HEK293T (cell line): ENCODE data around the gene RNU7-1.

Experiments used
- CTCF ChIA-PET: fragments of 350-600 bp; formaldehyde crosslinking; extraction: SDS; loops from one replicate; lab custom pipeline; 2021; ENCODE audit warnings: antibody characterized with exemption, inconsistent platforms; lab: Yijun Ruan, JAX
- POLR2A ChIA-PET: fragments of 350-600 bp; formaldehyde crosslinking; extraction: SDS; loops from one replicate; lab custom pipeline; 2020; ENCODE audit warnings: antibody characterized with exemption, inconsistent platforms; lab: Yijun Ruan, JAX
- DNase-seq: peaks from one replicate; pipeline ENCODE4 v3.0.0; 2012; ENCODE audit warnings: mixed read lengths; ENCODE audit errors: extremely low spot score
- ARNT ChIP-seq: fragments of 450-650 bp; IDR thresholded peaks from 2 replicates; pipeline ENCODE4 v1.6.1; 2017; ENCODE audit warnings: mild to moderate bottlenecking
- BHLHE40 ChIP-seq: fragments of 450-650 bp; IDR thresholded peaks from 2 replicates; pipeline ENCODE4 v1.6.1; 2016; ENCODE audit warnings: mild to moderate bottlenecking, moderate library complexity, borderline replicate concordance
- CTBP1 ChIP-seq: fragments of 450-650 bp; IDR thresholded peaks from 2 replicates; pipeline ENCODE4 v1.6.1; 2016; ENCODE audit warnings: borderline replicate concordance
- ELF4 ChIP-seq: fragments of 450-650 bp; IDR thresholded peaks from 2 replicates; pipeline ENCODE4 v1.6.1; 2017; ENCODE audit warnings: antibody characterized with exemption
- FOXA1 ChIP-seq: fragments of 450-650 bp; IDR thresholded peaks from 2 replicates; pipeline ENCODE4 v1.6.1; 2016; ENCODE audit warnings: mild to moderate bottlenecking
- FOXK2 ChIP-seq: fragments of 450-650 bp; IDR thresholded peaks from 2 replicates; pipeline ENCODE4 v1.6.1; 2016; ENCODE audit warnings: mild to moderate bottlenecking
- FOXM1 ChIP-seq: fragments of 450-650 bp; IDR thresholded peaks from 2 replicates; pipeline ENCODE4 v1.6.1; 2017; ENCODE audit warnings: mild to moderate bottlenecking, borderline replicate concordance
- HDGF ChIP-seq: fragments of 450-650 bp; IDR thresholded peaks from 2 replicates; pipeline ENCODE4 v1.6.1; 2017; ENCODE audit warnings: antibody characterized with exemption, borderline replicate concordance
- L3MBTL2 ChIP-seq: fragments of 450-650 bp; conservative IDR thresholded peaks from 2 replicates; pipeline ENCODE4 v1.6.1; 2016; ENCODE audit warnings: mild to moderate bottlenecking
- LEF1 ChIP-seq: fragments of 450-650 bp; IDR thresholded peaks from 2 replicates; pipeline ENCODE4 v1.6.1; 2017; ENCODE audit warnings: mild to moderate bottlenecking, borderline replicate concordance
- NFRKB ChIP-seq: fragments of 450-650 bp; IDR thresholded peaks from 2 replicates; pipeline ENCODE4 v1.6.1; 2016; ENCODE audit warnings: mild to moderate bottlenecking, moderate library complexity
- SP1 ChIP-seq: fragments of 450-650 bp; IDR thresholded peaks from 2 replicates; pipeline ENCODE4 v1.6.1; 2017
- SUZ12 ChIP-seq: fragments of 450-650 bp; IDR thresholded peaks from 2 replicates; pipeline ENCODE4 v1.6.1; 2016; ENCODE audit warnings: mild to moderate bottlenecking
- TARDBP ChIP-seq: fragments of 450-650 bp; IDR thresholded peaks from 2 replicates; pipeline ENCODE4 v1.6.1; 2016
- ZNF384 ChIP-seq: fragments of 450-650 bp; IDR thresholded peaks from 2 replicates; pipeline ENCODE4 v1.6.1; 2016
- TF ChIP-seq, protein P1 (sequence below): fragments of 450-650 bp; IDR thresholded peaks from 2 replicates; pipeline ENCODE4 v1.6.1; 2016

Gene RNU7-1

DNA sequence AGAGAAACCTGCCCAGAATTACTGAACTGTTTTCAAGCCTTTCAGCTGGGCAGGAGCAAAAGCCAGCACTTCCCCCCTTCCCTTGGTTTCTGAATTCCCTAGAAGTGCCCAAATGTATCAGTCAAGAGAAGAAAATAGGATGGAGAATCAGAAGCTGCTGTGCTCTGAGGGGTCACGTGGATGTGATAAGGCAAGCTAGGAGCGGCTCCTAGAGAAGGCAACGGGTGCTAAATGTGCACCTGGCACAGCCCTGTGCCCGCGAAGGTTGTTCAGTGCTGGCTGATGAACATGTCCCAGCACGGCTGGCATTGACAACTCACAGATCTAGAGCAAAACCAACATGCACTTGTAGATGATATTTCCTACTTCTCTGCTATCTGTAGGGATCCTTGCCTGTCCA, 35.4 kb downstream of the RNU7-1 start:
- ChIA-PET POLR2A (interaction anchor here (1.0 to 1.8 kb wide), 2 partner anchors 12 to 17 kb away, joined by 3 to 5 read pairs; no protein-coding TSS in a partner anchor), CTCF (no interaction called here)
- TF ChIP-seq LEF1 (no peak), HDGF (no peak)
- TF ChIP-seq, protein P1, sequence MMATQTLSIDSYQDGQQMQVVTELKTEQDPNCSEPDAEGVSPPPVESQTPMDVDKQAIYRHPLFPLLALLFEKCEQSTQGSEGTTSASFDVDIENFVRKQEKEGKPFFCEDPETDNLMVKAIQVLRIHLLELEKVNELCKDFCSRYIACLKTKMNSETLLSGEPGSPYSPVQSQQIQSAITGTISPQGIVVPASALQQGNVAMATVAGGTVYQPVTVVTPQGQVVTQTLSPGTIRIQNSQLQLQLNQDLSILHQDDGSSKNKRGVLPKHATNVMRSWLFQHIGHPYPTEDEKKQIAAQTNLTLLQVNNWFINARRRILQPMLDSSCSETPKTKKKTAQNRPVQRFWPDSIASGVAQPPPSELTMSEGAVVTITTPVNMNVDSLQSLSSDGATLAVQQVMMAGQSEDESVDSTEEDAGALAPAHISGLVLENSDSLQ, result no peak
- DNase-seq, result no peak

DNA sequence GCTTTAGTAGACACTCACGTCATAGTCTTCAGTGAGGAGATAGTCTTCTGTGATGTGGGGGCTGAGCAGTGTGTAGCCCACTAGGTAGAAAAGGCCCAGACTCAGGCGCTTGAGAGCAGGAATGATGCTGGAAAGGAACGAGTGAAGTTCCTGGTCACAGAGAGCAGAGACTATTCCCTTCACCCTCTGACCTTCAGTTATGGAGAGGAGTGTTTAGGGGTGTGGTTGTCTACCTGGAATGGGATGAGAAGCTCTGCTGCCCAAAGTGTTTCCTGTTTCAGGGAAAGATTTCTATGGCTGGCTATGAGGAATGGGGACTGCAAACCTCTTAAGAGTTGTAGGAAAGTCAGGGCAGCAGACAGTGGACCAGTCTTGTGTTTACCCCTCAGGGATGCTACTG, 35.8 kb downstream of the RNU7-1 start:
- TF ChIP-seq SP1, result no peak
- TF ChIP-seq ZNF384, result no peak
- no peak for TF ChIP-seq NFRKB
- TF ChIP-seq, protein P1, result no peak
- TF ChIP-seq L3MBTL2, result no peak
- no peak for TF ChIP-seq LEF1
- TF ChIP-seq TARDBP, result no peak
- TF ChIP-seq SUZ12, result no peak
- no peak for TF ChIP-seq ARNT
- TF ChIP-seq FOXM1, result no peak
- TF ChIP-seq BHLHE40, result no peak
- no peak for TF ChIP-seq ELF4
- no peak for TF ChIP-seq FOXK2
- no peak for DNase-seq
- POLR2A ChIA-PET, result interaction anchor here (1.0 kb wide), 1 partner anchor 12 kb away, joined by 3 read pairs; no protein-coding TSS in a partner anchor
- CTCF ChIA-PET, result no interaction called here

- TF ChIP-seq SP1 (no peak), NFRKB (no peak), L3MBTL2 (no peak), CTBP1 (no peak), ARNT (no peak), ZNF384 (no peak), BHLHE40 (no peak), ELF4 (no peak), FOXK2 (no peak), HDGF (no peak), SUZ12 (no peak), FOXA1 (no peak), LEF1 (no peak), FOXM1 (no peak)
- TF ChIP-seq, protein P1, result no peak
- ChIA-PET POLR2A (no interaction called here), CTCF (interaction anchor here (1.5 kb wide), 1 partner anchor 18 kb away, joined by 4 read pairs; no protein-coding TSS in a partner anchor)
- DNase-seq, result no peak
Observed at GRCh38 chr12:6980075-6980474, 36.5 kb downstream of the RNU7-1 start.

DNA sequence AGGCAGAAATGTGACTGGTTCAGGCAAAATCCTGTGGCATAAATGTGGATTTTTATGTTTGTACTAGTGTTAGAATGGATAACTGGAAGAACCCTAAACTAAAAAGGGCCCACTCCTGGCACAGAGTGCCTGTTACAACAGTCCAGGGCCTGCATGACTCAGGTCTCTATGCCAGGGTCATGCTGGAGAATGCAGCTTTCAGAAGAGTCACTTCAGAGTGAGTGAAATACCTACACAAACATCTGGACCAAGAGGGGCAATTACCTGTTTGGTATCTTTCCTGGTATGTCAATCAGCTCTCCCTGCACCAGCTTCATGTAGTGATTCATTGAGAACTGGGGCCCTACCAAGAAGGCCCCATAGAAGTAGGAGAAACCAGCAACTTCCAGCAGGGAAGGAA, 37.1 kb downstream of the RNU7-1 start:
- no peak for DNase-seq
- ChIA-PET CTCF (interaction anchor here (0.6 to 1.5 kb wide), 2 partner anchors 19 to 25 kb away, joined by 3 to 4 read pairs; no protein-coding TSS in a partner anchor), POLR2A (no interaction called here)
- TF ChIP-seq L3MBTL2, result no peak
- no peak for TF ChIP-seq TARDBP
- TF ChIP-seq ARNT, result no peak
- TF ChIP-seq, protein P1, result no peak
- no peak for TF ChIP-seq FOXA1
- no peak for TF ChIP-seq SUZ12
- TF ChIP-seq CTBP1, result no peak
- no peak for TF ChIP-seq NFRKB
- no peak for TF ChIP-seq FOXM1
- TF ChIP-seq HDGF, result no peak
- no peak for TF ChIP-seq ELF4
- no peak for TF ChIP-seq ZNF384
- no peak for TF ChIP-seq LEF1
- TF ChIP-seq BHLHE40, result no peak
- no peak for TF ChIP-seq FOXK2
- no peak for TF ChIP-seq SP1

DNA sequence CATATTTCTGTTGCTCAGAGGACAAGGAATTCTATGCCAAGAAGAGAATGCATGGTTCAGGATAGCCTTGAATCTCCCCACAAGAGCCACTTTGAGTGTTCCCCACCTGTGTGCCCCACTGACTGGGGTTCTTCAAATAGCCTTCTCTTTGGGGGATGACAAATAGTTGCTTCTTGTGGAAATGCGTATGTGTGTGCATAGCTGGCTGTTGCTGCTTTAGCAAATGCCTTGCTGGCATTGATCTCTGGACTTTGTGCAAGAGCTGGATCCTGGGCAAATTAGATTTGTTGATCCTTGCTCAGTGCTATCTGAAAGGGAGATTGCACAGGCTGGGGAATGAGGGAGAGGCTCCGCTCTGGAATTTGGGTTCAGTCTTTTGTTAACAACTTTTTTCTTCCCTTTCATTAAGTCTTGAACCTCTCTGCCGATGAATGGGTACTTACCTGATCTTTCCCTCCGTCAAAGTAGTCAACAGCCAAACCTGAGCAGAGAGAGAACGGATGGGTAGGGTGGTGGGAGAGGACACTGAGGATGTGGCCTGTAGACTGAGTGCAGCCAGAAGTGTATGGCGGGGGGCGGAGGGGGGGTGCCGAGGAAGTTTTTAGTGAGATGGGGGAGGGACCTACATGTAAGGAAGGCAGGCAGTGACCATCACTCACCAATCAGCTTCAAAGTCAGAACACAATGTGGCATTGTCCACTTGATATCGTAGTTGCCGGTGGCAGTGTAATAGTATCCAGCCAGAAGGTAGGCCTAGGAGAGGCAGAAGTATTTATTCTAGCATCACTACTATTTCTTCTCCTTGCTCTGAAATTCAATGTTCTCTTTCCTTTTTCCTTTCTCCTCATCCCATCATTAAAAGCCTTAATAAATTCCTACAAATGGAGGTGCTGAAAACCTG, 37.8 kb downstream of the RNU7-1 start:
- ChIA-PET POLR2A (no interaction called here), CTCF (interaction anchor here (0.6 to 1.5 kb wide), 2 partner anchors 19 to 24 kb away, joined by 3 to 4 read pairs; no protein-coding TSS in a partner anchor)
- no peak for DNase-seq
- TF ChIP-seq SP1 (no peak), LEF1 (no peak), TARDBP (no peak), FOXA1 (no peak), HDGF (no peak), L3MBTL2 (no peak), ZNF384 (no peak), ARNT (no peak), FOXM1 (no peak), ELF4 (no peak), FOXK2 (no peak), SUZ12 (no peak), BHLHE40 (no peak), NFRKB (no peak)
- TF ChIP-seq, protein P1, result no peak
